Liver (tissue), 9 donors: ENCODE measurements around the gene WIZ. TPM values are rescaled to one million over a fixed set of nuclear protein-coding genes. Genes with fewer than 3 reads are reported as not detected.

Source experiments
- DNase-seq: peaks from one replicate; pipeline ENCODE4 v3.0.0-alpha.2; 2017; ENCODE audit warnings: low spot score
- H3K27ac ChIP-seq, 2 donors: one replicate each; pipeline ENCODE4 v1.7.0; 2013; ENCODE audit warnings: inconsistent platforms in 2 of 2, low read length in 2 of 2, control low read depth in 1 of 2, low read depth in 1 of 2, mild to moderate bottlenecking in 1 of 2
- H3K27me3 ChIP-seq, 4 donors: one replicate each; pipeline versions ENCODE4 v1.6.1 to v1.7.0; 2013; ENCODE audit warnings: low read length in 3 of 4, inconsistent platforms in 1 of 4, mild to moderate bottlenecking in 1 of 4, moderate library complexity in 1 of 4; ENCODE audit not compliant: control insufficient read depth in 4 of 4, insufficient read depth in 4 of 4
- H3K36me3 ChIP-seq, 4 donors: one replicate each; pipeline versions ENCODE4 v1.6.1 to v1.7.0; 2013; ENCODE audit warnings: low read length in 3 of 4, mild to moderate bottlenecking in 3 of 4, low read depth in 1 of 4, moderate library complexity in 1 of 4; ENCODE audit not compliant: control insufficient read depth in 4 of 4, insufficient read depth in 3 of 4
- H3K4me1 ChIP-seq, 4 donors: one replicate each; pipeline versions ENCODE4 v1.6.1 to v1.7.0; 2013; ENCODE audit warnings: low read length in 3 of 4, mild to moderate bottlenecking in 3 of 4, moderate library complexity in 1 of 4; ENCODE audit not compliant: control insufficient read depth in 4 of 4, insufficient read depth in 4 of 4
- H3K4me3 ChIP-seq, 3 donors: one replicate each; pipeline versions ENCODE4 v1.6.1 to v1.7.0; 2013; ENCODE audit warnings: low read length in 3 of 3, control low read depth in 1 of 3, low read depth in 1 of 3, mild to moderate bottlenecking in 1 of 3
- H3K9ac ChIP-seq, 2 donors: one replicate each; pipeline ENCODE4 v1.7.0; 2013; ENCODE audit warnings: low read length in 2 of 2, mild to moderate bottlenecking in 2 of 2, moderate library complexity in 2 of 2, control low read depth in 1 of 2, low read depth in 1 of 2
- H3K9me3 ChIP-seq, 4 donors: one replicate each; pipeline versions ENCODE4 v1.6.1 to v1.7.0; 2013; ENCODE audit warnings: low read length in 3 of 4; ENCODE audit not compliant: control insufficient read depth in 4 of 4
- CTCF ChIP-seq: fragments of 150-350 bp; IDR thresholded peaks from 2 replicates; pipeline ENCODE4 v1.5.1; 2017; ENCODE audit warnings: improper control_type of control experiment, low read depth, low read length; ENCODE audit not compliant: missing input control
- EGR1 ChIP-seq, 2 donors: IDR thresholded peaks; 2 replicates each; pipeline ENCODE4 v1.6.1; 2016 to 2018; ENCODE audit warnings: antibody characterized with exemption in 2 of 2, low read depth in 2 of 2
- FOXA1 ChIP-seq: IDR thresholded peaks from 2 replicates; pipeline ENCODE4 v1.6.1; 2016; ENCODE audit warnings: antibody characterized with exemption
- FOXA2 ChIP-seq: IDR thresholded peaks from 2 replicates; pipeline ENCODE4 v1.6.1; 2016; ENCODE audit warnings: antibody characterized with exemption
- GABPA ChIP-seq, 2 donors: IDR thresholded peaks in 1 of 2; conservative IDR thresholded peaks in 1 of 2; 2 replicates each; pipeline ENCODE4 v1.6.1; 2016; ENCODE audit warnings: antibody characterized with exemption in 2 of 2, mild to moderate bottlenecking in 1 of 2, moderate library complexity in 1 of 2
- HNF4A ChIP-seq, 2 donors: conservative IDR thresholded peaks; 2 replicates each; pipeline ENCODE4 v1.6.1; 2016; ENCODE audit warnings: antibody characterized with exemption in 2 of 2, mild to moderate bottlenecking in 2 of 2
- HNF4G ChIP-seq: IDR thresholded peaks from 2 replicates; pipeline ENCODE4 v1.6.1; 2016; ENCODE audit warnings: antibody characterized with exemption
- JUND ChIP-seq, 2 donors: IDR thresholded peaks; 2 replicates each; pipeline ENCODE4 v1.6.1; 2016; ENCODE audit warnings: antibody characterized with exemption in 2 of 2
- MAX ChIP-seq: IDR thresholded peaks from 2 replicates; pipeline ENCODE4 v1.6.1; 2016; ENCODE audit warnings: antibody characterized with exemption
- NR2F2 ChIP-seq: IDR thresholded peaks from 2 replicates; pipeline ENCODE4 v1.6.1; 2016; ENCODE audit warnings: antibody characterized with exemption
- RAD21 ChIP-seq, 2 donors: IDR thresholded peaks; 2 replicates each; pipeline ENCODE4 v1.6.1; 2016; ENCODE audit warnings: antibody characterized with exemption in 2 of 2, mild to moderate bottlenecking in 2 of 2
- REST ChIP-seq: IDR thresholded peaks from 2 replicates; pipeline ENCODE4 v1.6.1; 2016; ENCODE audit warnings: antibody characterized with exemption, mild to moderate bottlenecking
- RXRA ChIP-seq, 2 donors: IDR thresholded peaks; 2 replicates each; pipeline ENCODE4 v1.6.1; 2017 to 2018; ENCODE audit warnings: antibody characterized with exemption in 2 of 2, mild to moderate bottlenecking in 1 of 2
- SP1 ChIP-seq: IDR thresholded peaks from 2 replicates; pipeline ENCODE4 v1.6.1; 2018; ENCODE audit warnings: antibody characterized with exemption, mild to moderate bottlenecking
- TAF1 ChIP-seq: conservative IDR thresholded peaks from 2 replicates; pipeline ENCODE4 v1.6.1; 2016; ENCODE audit warnings: antibody characterized with exemption, mild to moderate bottlenecking
- YY1 ChIP-seq: IDR thresholded peaks from 2 replicates; pipeline ENCODE4 v1.6.1; 2016; ENCODE audit warnings: antibody characterized with exemption, mild to moderate bottlenecking
- WGBS: extraction: QIAGEN DNeasy Blood & Tissue Kit; methylation state at CpG from one replicate; pipeline ENCODE4 v1.1.7; 2013; 5-methylcytosine and 5-hydroxymethylcytosine counted together
- polyA plus RNA-seq, 2 donors: library from polyadenylated mRNA; stranded (reverse) in 1 of 2; unstranded in 1 of 2; fragments of 200-250 nt in 1 of 2; fragments of >200 nt in 1 of 2; fragmentation: Nextera tagmentation in 1 of 2; extraction: Ambion mirVana in 1 of 2; gene quantifications; one replicate each; pipeline versions ENCODE4 v1.2.1 to v1.2.3, GENCODE V29; 2013 to 2015
- total RNA-seq, 2 donors: library from RNA; depleted of rRNA; stranded (reverse); fragments of >200 nt; gene quantifications; one replicate each; pipeline ENCODE4 v1.2.3, GENCODE V29; 2014
- TF ChIP-seq, protein P1 (sequence below): IDR thresholded peaks from 2 replicates; pipeline ENCODE4 v1.6.1; 2016; ENCODE audit warnings: antibody characterized with exemption
- TF ChIP-seq, protein P2 (sequence below): IDR thresholded peaks from 2 replicates; pipeline ENCODE4 v1.6.1; 2016; ENCODE audit warnings: antibody characterized with exemption
- donor health status: healthy.
- donor health status: healthy.
- donor health status: healthy.
- donor health status: healthy.
- donor health status: healthy.

The WIZ gene
- total and polyA plus RNA-seq, 4 donors = 3.8 to 12.7 (median 8.6) TPM

- TF ChIP-seq FOXA2 (no peak), SP1 (no peak), RAD21 (IDR thresholded peaks at IDR 0.05) (no peak), RXRA (IDR thresholded peaks at IDR 0.05) (no peak), FOXA1 (no peak), REST (no peak), GABPA (IDR thresholded peaks at IDR 0.05 in 1 of 2, conservative IDR thresholded peaks at IDR 0.05 in 1 of 2) (no peak), CTCF (no peak), HNF4G (no peak), YY1 (no peak), EGR1 (IDR thresholded peaks at IDR 0.05; ENCODE audit: low read depth in 2 of 2) (no peak), MAX (no peak), TAF1 (no peak), HNF4A (conservative IDR thresholded peaks at IDR 0.05) (no peak), NR2F2 (no peak), JUND (IDR thresholded peaks at IDR 0.05) (no peak)
- TF ChIP-seq, protein P1, sequence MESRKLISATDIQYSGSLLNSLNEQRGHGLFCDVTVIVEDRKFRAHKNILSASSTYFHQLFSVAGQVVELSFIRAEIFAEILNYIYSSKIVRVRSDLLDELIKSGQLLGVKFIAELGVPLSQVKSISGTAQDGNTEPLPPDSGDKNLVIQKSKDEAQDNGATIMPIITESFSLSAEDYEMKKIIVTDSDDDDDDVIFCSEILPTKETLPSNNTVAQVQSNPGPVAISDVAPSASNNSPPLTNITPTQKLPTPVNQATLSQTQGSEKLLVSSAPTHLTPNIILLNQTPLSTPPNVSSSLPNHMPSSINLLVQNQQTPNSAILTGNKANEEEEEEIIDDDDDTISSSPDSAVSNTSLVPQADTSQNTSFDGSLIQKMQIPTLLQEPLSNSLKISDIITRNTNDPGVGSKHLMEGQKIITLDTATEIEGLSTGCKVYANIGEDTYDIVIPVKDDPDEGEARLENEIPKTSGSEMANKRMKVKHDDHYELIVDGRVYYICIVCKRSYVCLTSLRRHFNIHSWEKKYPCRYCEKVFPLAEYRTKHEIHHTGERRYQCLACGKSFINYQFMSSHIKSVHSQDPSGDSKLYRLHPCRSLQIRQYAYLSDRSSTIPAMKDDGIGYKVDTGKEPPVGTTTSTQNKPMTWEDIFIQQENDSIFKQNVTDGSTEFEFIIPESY = no peak
- TF ChIP-seq, protein P2, sequence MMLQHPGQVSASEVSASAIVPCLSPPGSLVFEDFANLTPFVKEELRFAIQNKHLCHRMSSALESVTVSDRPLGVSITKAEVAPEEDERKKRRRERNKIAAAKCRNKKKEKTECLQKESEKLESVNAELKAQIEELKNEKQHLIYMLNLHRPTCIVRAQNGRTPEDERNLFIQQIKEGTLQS = no peak
- Histone ChIP-seq H3K9me3 (no peaks in the 10 kb centered on the region), H3K4me3 (no peak overlapping the region), H3K27ac (no peak overlapping the region), H3K4me1 (peaks cover 14 to 47% (median 37%) of the 10 kb centered on the region in 4 donors), H3K9ac (no peak overlapping the region), H3K36me3 (peaks cover 8 to 41% (median 14%) of the 10 kb centered on the region in 4 donors), H3K27me3 (no peaks in the 10 kb centered on the region)
- no peak for DNase-seq
- 99% methylated on average over 6 of the region's 6 CpGs for WGBS
Observed at GRCh38 chr19:15423130-15423529, 26.6 kb downstream of the WIZ start.
